ENCODE data around the gene YEATS2. TPM values are rescaled to one million over a fixed set of nuclear protein-coding genes. Genes with fewer than 3 reads are reported as not detected.

YEATS2 gene
- total and polyA plus RNA-seq, 2 donors from 2014 or later: 4.7 to 20.5 TPM

- H3K27me3 ChIP-seq (ENCODE audit: control insufficient read depth, insufficient read depth, low read length): no peaks in the 10 kb centered on the region
- H3K9ac ChIP-seq (ENCODE audit: low read length in 3 of 3): no peak overlapping the region
- no peaks in the 10 kb centered on the region for H3K4me1 ChIP-seq (ENCODE audit: control insufficient read depth in 2 of 3, insufficient read depth in 2 of 3, low read depth in 1 of 3, low read length in 3 of 3)
- peaks cover 3 to 19% (median 18%) of the 10 kb centered on the region in 3 donors for H3K36me3 ChIP-seq (ENCODE audit: control insufficient read depth in 2 of 3, insufficient read depth in 3 of 3, low read length in 3 of 3)
- TF ChIP-seq, protein P1, sequence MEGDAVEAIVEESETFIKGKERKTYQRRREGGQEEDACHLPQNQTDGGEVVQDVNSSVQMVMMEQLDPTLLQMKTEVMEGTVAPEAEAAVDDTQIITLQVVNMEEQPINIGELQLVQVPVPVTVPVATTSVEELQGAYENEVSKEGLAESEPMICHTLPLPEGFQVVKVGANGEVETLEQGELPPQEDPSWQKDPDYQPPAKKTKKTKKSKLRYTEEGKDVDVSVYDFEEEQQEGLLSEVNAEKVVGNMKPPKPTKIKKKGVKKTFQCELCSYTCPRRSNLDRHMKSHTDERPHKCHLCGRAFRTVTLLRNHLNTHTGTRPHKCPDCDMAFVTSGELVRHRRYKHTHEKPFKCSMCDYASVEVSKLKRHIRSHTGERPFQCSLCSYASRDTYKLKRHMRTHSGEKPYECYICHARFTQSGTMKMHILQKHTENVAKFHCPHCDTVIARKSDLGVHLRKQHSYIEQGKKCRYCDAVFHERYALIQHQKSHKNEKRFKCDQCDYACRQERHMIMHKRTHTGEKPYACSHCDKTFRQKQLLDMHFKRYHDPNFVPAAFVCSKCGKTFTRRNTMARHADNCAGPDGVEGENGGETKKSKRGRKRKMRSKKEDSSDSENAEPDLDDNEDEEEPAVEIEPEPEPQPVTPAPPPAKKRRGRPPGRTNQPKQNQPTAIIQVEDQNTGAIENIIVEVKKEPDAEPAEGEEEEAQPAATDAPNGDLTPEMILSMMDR (IDR thresholded peaks at IDR 0.05; ENCODE audit: borderline replicate concordance, extremely low read depth, insufficient read depth): no peak
- DNase-seq: no peak
- H3K27ac ChIP-seq (ENCODE audit: low read depth in 2 of 2, low read length in 2 of 2): no peak overlapping the region
- intact Hi-C loops (cut with DNase I): no loop called here
- no peak overlapping the region for H3K4me3 ChIP-seq (ENCODE audit: low read length in 3 of 3)
- no peak for FAIRE-seq
- no peaks in the 10 kb centered on the region for H3K9me3 ChIP-seq (ENCODE audit: control insufficient read depth in 2 of 3, insufficient read depth in 1 of 3, low read length in 3 of 3)
Observed at GRCh38 chr3:183809270-183809669, 111.7 kb downstream of the YEATS2 start.

- H3K9me3 ChIP-seq (ENCODE audit: control insufficient read depth in 2 of 3, insufficient read depth in 1 of 3, low read length in 3 of 3): no peaks in the 10 kb centered on the region
- H3K27me3 ChIP-seq (ENCODE audit: control insufficient read depth, insufficient read depth, low read length): no peaks in the 10 kb centered on the region
- DNase-seq (no peak), FAIRE-seq (no peak)
- TF ChIP-seq, protein P1 (IDR thresholded peaks at IDR 0.05; ENCODE audit: borderline replicate concordance, extremely low read depth, insufficient read depth): no peak
- H3K36me3 ChIP-seq (ENCODE audit: control insufficient read depth in 2 of 3, insufficient read depth in 3 of 3, low read length in 3 of 3): peaks cover 3 to 18% (median 15%) of the 10 kb centered on the region in 3 donors
- no peak overlapping the region for H3K4me3 ChIP-seq (ENCODE audit: low read length in 3 of 3)
- intact Hi-C loops (cut with DNase I): no loop called here
- H3K27ac ChIP-seq (ENCODE audit: low read depth in 2 of 2, low read length in 2 of 2): no peak overlapping the region
- H3K4me1 ChIP-seq (ENCODE audit: control insufficient read depth in 2 of 3, insufficient read depth in 2 of 3, low read depth in 1 of 3, low read length in 3 of 3): no peaks in the 10 kb centered on the region
- H3K9ac ChIP-seq (ENCODE audit: low read length in 3 of 3): no peak overlapping the region
Observed at GRCh38 chr3:183810643-183811594, 113.3 kb downstream of the YEATS2 start.

GRCh38 chr3:183811638-183812037 lies 114.0 kb downstream of the YEATS2 start:
- no peaks in the 10 kb centered on the region for H3K27me3 ChIP-seq (ENCODE audit: control insufficient read depth, insufficient read depth, low read length)
- DNase-seq (no peak), FAIRE-seq (no peak)
- H3K9ac ChIP-seq (ENCODE audit: low read length in 3 of 3): no peak overlapping the region
- no peak overlapping the region for H3K4me3 ChIP-seq (ENCODE audit: low read length in 3 of 3)
- H3K9me3 ChIP-seq (ENCODE audit: control insufficient read depth in 2 of 3, insufficient read depth in 1 of 3, low read length in 3 of 3): no peaks in the 10 kb centered on the region
- intact Hi-C loops (cut with DNase I): no loop called here
- no peak overlapping the region for H3K27ac ChIP-seq (ENCODE audit: low read depth in 2 of 2, low read length in 2 of 2)
- H3K36me3 ChIP-seq (ENCODE audit: control insufficient read depth in 2 of 3, insufficient read depth in 3 of 3, low read length in 3 of 3): peaks cover 3 to 18% (median 13%) of the 10 kb centered on the region in 3 donors
- TF ChIP-seq, protein P1 (IDR thresholded peaks at IDR 0.05; ENCODE audit: borderline replicate concordance, extremely low read depth, insufficient read depth): no peak
- H3K4me1 ChIP-seq (ENCODE audit: control insufficient read depth in 2 of 3, insufficient read depth in 2 of 3, low read depth in 1 of 3, low read length in 3 of 3): no peaks in the 10 kb centered on the region

Data from kidney (tissue), 14 donors.